Adipocyte (in vitro differentiated cells): ENCODE results near the gene MCM6.
"Not testable (repeated sequence)": the region's sequence is repeated elsewhere in the genome, so short reads cannot be mapped to it uniquely, and the experiment has no call there.

Experiments
- DNase-seq: peaks from one replicate; pipeline ENCODE4 v3.0.0-alpha.2; 2015; ENCODE audit warnings: low read depth
- H3K27me3 ChIP-seq: replicated peaks from 2 replicates; pipeline ENCODE4 v1.7.0; 2013; ENCODE audit warnings: mild to moderate bottlenecking, low read length, moderate library complexity; ENCODE audit not compliant: control insufficient read depth, insufficient read depth
- H3K36me3 ChIP-seq: 2 replicates; pipeline ENCODE4 v1.7.0; 2013; ENCODE audit warnings: low read length, mild to moderate bottlenecking, moderate library complexity; ENCODE audit not compliant: control insufficient read depth, insufficient read depth, severe bottlenecking
- H3K4me1 ChIP-seq: 2 replicates; pipeline ENCODE4 v1.7.0; 2013; ENCODE audit warnings: mild to moderate bottlenecking, low read length, moderate library complexity; ENCODE audit not compliant: control insufficient read depth, insufficient read depth
- H3K4me3 ChIP-seq: 2 replicates; pipeline ENCODE4 v1.7.0; 2013; ENCODE audit warnings: mild to moderate bottlenecking, low read length, moderate library complexity
- H3K9ac ChIP-seq: 2 replicates; pipeline ENCODE4 v1.7.0; 2013; ENCODE audit warnings: mild to moderate bottlenecking, low read length, moderate library complexity
- H3K9me3 ChIP-seq: 2 replicates; pipeline ENCODE4 v1.7.0; 2013; ENCODE audit warnings: mild to moderate bottlenecking, low read length, moderate library complexity; ENCODE audit not compliant: control insufficient read depth

MCM6 gene

GRCh38 chr2:135820003-135820618 is 56.1 kb downstream of the MCM6 start:
- H3K9me3 ChIP-seq, result peaks cover 8% of the 10 kb centered on the region
- no peaks in the 10 kb centered on the region for H3K4me1 ChIP-seq

GRCh38 chr2:135818937-135819610 is 57.2 kb downstream of the MCM6 start:
- H3K4me1 ChIP-seq, result no peaks in the 10 kb centered on the region
- H3K27me3 ChIP-seq, result peaks cover 6% of the 10 kb centered on the region
- H3K4me3 ChIP-seq, result no peak overlapping the region
- peaks cover 8% of the 10 kb centered on the region for H3K9me3 ChIP-seq
- no peaks in the 10 kb centered on the region for H3K36me3 ChIP-seq
- no peak overlapping the region for H3K9ac ChIP-seq
- no peak for DNase-seq

More at GRCh38 chr2:135820003-135820618, 56.1 kb downstream of the MCM6 start:
- no peak overlapping the region for H3K9ac ChIP-seq
- H3K27me3 ChIP-seq, result peaks cover 6% of the 10 kb centered on the region
- H3K4me3 ChIP-seq, result no peak overlapping the region
- DNase-seq, result no peak
- no peaks in the 10 kb centered on the region for H3K36me3 ChIP-seq

- no peak for DNase-seq
- peaks cover 6% of the 10 kb centered on the region for H3K27me3 ChIP-seq
These were observed 58.3 kb downstream of the MCM6 start for GRCh38 chr2:135817951-135818350.

GRCh38 chr2:135817466-135817865 is 58.8 kb downstream of the MCM6 start:
- no peak for DNase-seq
- Histone ChIP-seq H3K36me3 (no peaks in the 10 kb centered on the region), H3K9me3 (no peaks in the 10 kb centered on the region), H3K4me3 (no peak overlapping the region), H3K27me3 (peaks cover 6% of the 10 kb centered on the region), H3K9ac (no peak overlapping the region), H3K4me1 (no peaks in the 10 kb centered on the region)

More at GRCh38 chr2:135817951-135818350, 58.3 kb downstream of the MCM6 start:
- Histone ChIP-seq H3K9me3 (peaks cover 4% of the 10 kb centered on the region), H3K4me1 (no peaks in the 10 kb centered on the region), H3K9ac (no peak overlapping the region), H3K36me3 (no peaks in the 10 kb centered on the region), H3K4me3 (no peak overlapping the region)

- no peak overlapping the region for H3K9ac ChIP-seq
- no peak for DNase-seq
- no peaks in the 10 kb centered on the region for H3K9me3 ChIP-seq
- no peak overlapping the region for H3K4me3 ChIP-seq
- peaks cover 6% of the 10 kb centered on the region for H3K27me3 ChIP-seq
- no peaks in the 10 kb centered on the region for H3K36me3 ChIP-seq
- H3K4me1 ChIP-seq, result no peaks in the 10 kb centered on the region
These were observed 61.0 kb downstream of the MCM6 start for GRCh38 chr2:135815269-135815668.

- DNase-seq, result no peak
- Histone ChIP-seq H3K27me3 (peaks cover 6% of the 10 kb centered on the region), H3K9me3 (no peaks in the 10 kb centered on the region), H3K4me1 (no peaks in the 10 kb centered on the region), H3K9ac (no peak overlapping the region), H3K4me3 (no peak overlapping the region), H3K36me3 (no peaks in the 10 kb centered on the region)
These were observed 63.2 kb downstream of the MCM6 start for GRCh38 chr2:135812907-135813511.

- H3K27me3 ChIP-seq, H3K4me1 ChIP-seq, H3K9ac ChIP-seq, H3K9me3 ChIP-seq, DNase-seq, H3K36me3 ChIP-seq, H3K4me3 ChIP-seq: not testable (repeated sequence)
These were observed 68.4 kb downstream of the MCM6 start for GRCh38 chr2:135807874-135808273.

- no peak for DNase-seq
- Histone ChIP-seq H3K9ac (no peak overlapping the region), H3K4me3 (no peak overlapping the region), H3K4me1 (no peaks in the 10 kb centered on the region), H3K27me3 (no peaks in the 10 kb centered on the region), H3K36me3 (no peaks in the 10 kb centered on the region), H3K9me3 (peaks cover 5% of the 10 kb centered on the region)
These were observed 73.0 kb downstream of the MCM6 start for GRCh38 chr2:135803278-135803677.

- no peak for DNase-seq
- Histone ChIP-seq H3K4me3 (no peak overlapping the region), H3K4me1 (peaks cover 3% of the 10 kb centered on the region), H3K9ac (no peak overlapping the region), H3K27me3 (no peaks in the 10 kb centered on the region), H3K36me3 (no peaks in the 10 kb centered on the region), H3K9me3 (peaks cover 5% of the 10 kb centered on the region)
These were observed 73.9 kb downstream of the MCM6 start for GRCh38 chr2:135802350-135802749.

- H3K27me3 ChIP-seq, result no peaks in the 10 kb centered on the region
- no peak overlapping the region for H3K9ac ChIP-seq
- H3K4me3 ChIP-seq, result no peak overlapping the region
- no peak for DNase-seq
- H3K36me3 ChIP-seq, result no peaks in the 10 kb centered on the region
- peaks cover 5% of the 10 kb centered on the region for H3K9me3 ChIP-seq
- peaks cover 3% of the 10 kb centered on the region for H3K4me1 ChIP-seq
These were observed 75.5 kb downstream of the MCM6 start for GRCh38 chr2:135800513-135801460.

- Histone ChIP-seq H3K9me3 (peaks cover 5% of the 10 kb centered on the region), H3K9ac (no peak overlapping the region), H3K27me3 (no peaks in the 10 kb centered on the region), H3K4me3 (no peak overlapping the region), H3K36me3 (no peaks in the 10 kb centered on the region), H3K4me1 (peaks cover 3% of the 10 kb centered on the region)
- no peak for DNase-seq
These were observed 76.5 kb downstream of the MCM6 start for GRCh38 chr2:135799738-135800137.
